ENCODE data around the gene NDN.
"Not testable (repeated sequence)": the region's sequence is repeated elsewhere in the genome, so short reads cannot be mapped to it uniquely, and the experiment has no call there.

Gene NDN

GRCh38 chr15:23687143-23687470, at the start of gene NDN:
NDN (minus strand) TSS chr15:23687305; CDS start chr15:23687217, 88 bp downstream.
- Mint-ChIP-seq H3K9me3 (peaks cover 3% of the 10 kb centered on the region), H3K4me3 (no peak within 1 kb of the TSS), H3K4me1 (ENCODE audit: low read depth) (no peaks in the 10 kb centered on the region), H3K36me3 (ENCODE audit: low read depth) (no peaks in the 10 kb centered on the region), H3K27ac (no peak within 1 kb of the TSS), H3K27me3 (ENCODE audit: low read depth) (no peaks in the 10 kb centered on the region)

GRCh38 chr15:23736033-23736673, 49.0 kb upstream of the NDN start:
- no peak overlapping the region for H3K27ac Mint-ChIP-seq
- no peaks in the 10 kb centered on the region for H3K36me3 Mint-ChIP-seq (ENCODE audit: low read depth)
- no peaks in the 10 kb centered on the region for H3K27me3 Mint-ChIP-seq (ENCODE audit: low read depth)
- no peak overlapping the region for H3K4me3 Mint-ChIP-seq
- no peaks in the 10 kb centered on the region for H3K4me1 Mint-ChIP-seq (ENCODE audit: low read depth)
- H3K9me3 Mint-ChIP-seq = peaks cover 24% of the 10 kb centered on the region

- H3K27ac Mint-ChIP-seq = no peak overlapping the region
- H3K4me1 Mint-ChIP-seq (ENCODE audit: low read depth) = no peaks in the 10 kb centered on the region
- no peak overlapping the region for H3K4me3 Mint-ChIP-seq
- no peaks in the 10 kb centered on the region for H3K36me3 Mint-ChIP-seq (ENCODE audit: low read depth)
- peaks cover 25% of the 10 kb centered on the region for H3K9me3 Mint-ChIP-seq
- no peaks in the 10 kb centered on the region for H3K27me3 Mint-ChIP-seq (ENCODE audit: low read depth)
Observed at GRCh38 chr15:23734862-23735261, 47.8 kb upstream of the NDN start.

GRCh38 chr15:23713874-23714656, 27.0 kb upstream of the NDN start:
- H3K36me3 Mint-ChIP-seq (ENCODE audit: low read depth); H3K27ac Mint-ChIP-seq; H3K4me1 Mint-ChIP-seq (ENCODE audit: low read depth); H3K4me3 Mint-ChIP-seq; H3K27me3 Mint-ChIP-seq (ENCODE audit: low read depth): not testable (repeated sequence)
- H3K9me3 Mint-ChIP-seq = peaks cover 13% of the 10 kb centered on the region

- Mint-ChIP-seq H3K4me1 (ENCODE audit: low read depth) (no peaks in the 10 kb centered on the region), H3K27ac (no peak overlapping the region), H3K36me3 (ENCODE audit: low read depth) (no peaks in the 10 kb centered on the region), H3K9me3 (peaks cover 19% of the 10 kb centered on the region), H3K4me3 (no peak overlapping the region), H3K27me3 (ENCODE audit: low read depth) (no peaks in the 10 kb centered on the region)
Observed at GRCh38 chr15:23708332-23708731, 21.2 kb upstream of the NDN start.

GRCh38 chr15:23695282-23695681, 8.2 kb upstream of the NDN start:
- no peaks in the 10 kb centered on the region for H3K27me3 Mint-ChIP-seq (ENCODE audit: low read depth)
- H3K36me3 Mint-ChIP-seq (ENCODE audit: low read depth) = no peaks in the 10 kb centered on the region
- H3K27ac Mint-ChIP-seq = no peak overlapping the region
- peaks cover 13% of the 10 kb centered on the region for H3K9me3 Mint-ChIP-seq
- H3K4me3 Mint-ChIP-seq = no peak overlapping the region
- no peaks in the 10 kb centered on the region for H3K4me1 Mint-ChIP-seq (ENCODE audit: low read depth)

- H3K36me3 Mint-ChIP-seq (ENCODE audit: low read depth) = no peaks in the 10 kb centered on the region
- no peak overlapping the region for H3K27ac Mint-ChIP-seq
- no peak overlapping the region for H3K4me3 Mint-ChIP-seq
- peaks cover 13% of the 10 kb centered on the region for H3K9me3 Mint-ChIP-seq
- no peaks in the 10 kb centered on the region for H3K27me3 Mint-ChIP-seq (ENCODE audit: low read depth)
- H3K4me1 Mint-ChIP-seq (ENCODE audit: low read depth) = no peaks in the 10 kb centered on the region
Observed at GRCh38 chr15:23694592-23694991, 7.5 kb upstream of the NDN start.

- Mint-ChIP-seq H3K36me3 (ENCODE audit: low read depth) (no peaks in the 10 kb centered on the region), H3K27ac (no peak overlapping the region), H3K4me1 (ENCODE audit: low read depth) (no peaks in the 10 kb centered on the region), H3K27me3 (ENCODE audit: low read depth) (no peaks in the 10 kb centered on the region), H3K9me3 (peaks cover 15% of the 10 kb centered on the region), H3K4me3 (no peak overlapping the region)
Observed at GRCh38 chr15:23690450-23690852, 3.3 kb upstream of the NDN start.

GRCh38 chr15:23690015-23690414, 2.9 kb upstream of the NDN start:
- H3K4me1 Mint-ChIP-seq (ENCODE audit: low read depth) = no peaks in the 10 kb centered on the region
- H3K36me3 Mint-ChIP-seq (ENCODE audit: low read depth) = no peaks in the 10 kb centered on the region
- no peak overlapping the region for H3K27ac Mint-ChIP-seq
- H3K27me3 Mint-ChIP-seq (ENCODE audit: low read depth) = no peaks in the 10 kb centered on the region
- no peak overlapping the region for H3K4me3 Mint-ChIP-seq
- H3K9me3 Mint-ChIP-seq = peaks cover 11% of the 10 kb centered on the region

- no peaks in the 10 kb centered on the region for H3K36me3 Mint-ChIP-seq (ENCODE audit: low read depth)
- no peaks in the 10 kb centered on the region for H3K27me3 Mint-ChIP-seq (ENCODE audit: low read depth)
- H3K4me1 Mint-ChIP-seq (ENCODE audit: low read depth) = no peaks in the 10 kb centered on the region
- peaks cover 3% of the 10 kb centered on the region for H3K9me3 Mint-ChIP-seq
- H3K27ac Mint-ChIP-seq = no peak overlapping the region
- no peak overlapping the region for H3K4me3 Mint-ChIP-seq
Observed at GRCh38 chr15:23686466-23687142, 501 bp downstream of the NDN start.

- Mint-ChIP-seq H3K4me3 (no peak overlapping the region), H3K27ac (no peak overlapping the region), H3K4me1 (ENCODE audit: low read depth) (no peaks in the 10 kb centered on the region), H3K9me3 (no peaks in the 10 kb centered on the region), H3K36me3 (ENCODE audit: low read depth) (no peaks in the 10 kb centered on the region), H3K27me3 (ENCODE audit: low read depth) (no peaks in the 10 kb centered on the region)
Observed at GRCh38 chr15:23671481-23671880, 15.6 kb downstream of the NDN start.

GRCh38 chr15:23670970-23671369, 16.1 kb downstream of the NDN start:
- Mint-ChIP-seq H3K4me3 (no peak overlapping the region), H3K9me3 (no peaks in the 10 kb centered on the region), H3K27me3 (ENCODE audit: low read depth) (no peaks in the 10 kb centered on the region), H3K36me3 (ENCODE audit: low read depth) (no peaks in the 10 kb centered on the region), H3K4me1 (ENCODE audit: low read depth) (no peaks in the 10 kb centered on the region), H3K27ac (no peak overlapping the region)

- no peaks in the 10 kb centered on the region for H3K4me1 Mint-ChIP-seq (ENCODE audit: low read depth)
- no peaks in the 10 kb centered on the region for H3K36me3 Mint-ChIP-seq (ENCODE audit: low read depth)
- no peak overlapping the region for H3K27ac Mint-ChIP-seq
- H3K27me3 Mint-ChIP-seq (ENCODE audit: low read depth) = no peaks in the 10 kb centered on the region
- no peak overlapping the region for H3K4me3 Mint-ChIP-seq
- no peaks in the 10 kb centered on the region for H3K9me3 Mint-ChIP-seq
Observed at GRCh38 chr15:23663232-23663631, 23.9 kb downstream of the NDN start.

GRCh38 chr15:23648920-23649515, 38.1 kb downstream of the NDN start:
- Mint-ChIP-seq H3K27me3 (ENCODE audit: low read depth) (peaks cover 8% of the 10 kb centered on the region), H3K36me3 (ENCODE audit: low read depth) (no peaks in the 10 kb centered on the region), H3K4me1 (ENCODE audit: low read depth) (no peaks in the 10 kb centered on the region), H3K4me3 (no peak overlapping the region), H3K27ac (no peak overlapping the region), H3K9me3 (no peaks in the 10 kb centered on the region)

Measured in T-helper 1 cell treated with Interleukin-12 subunit alpha and Interleukin-12 subunit beta and Interleukin-4 antibody, amounts not matched to agents 30 μg/mL and 1 μg/mL, for 36 hours (primary cell).